ENCODE data around the gene STX8.

Gene STX8

GRCh38 chr17:9468937-9469336, 106.7 kb downstream of the STX8 start:
- Histone ChIP-seq H3K18ac (ENCODE audit: low read length) (no peak overlapping the region), H2BK15ac (ENCODE audit: low read length) (no peak overlapping the region), H3K9me3 (replicated peaks in 1 of 2; ENCODE audit: control insufficient read depth in 2 of 2, insufficient read depth in 1 of 2, low read depth in 1 of 2, low read length in 2 of 2) (peaks cover 0 to 10% of the 10 kb centered on the region in 2 donors), H2BK120ac (ENCODE audit: low read depth, low read length) (no peak overlapping the region), H4K91ac (ENCODE audit: low read depth, low read length, poor library complexity) (no peak overlapping the region), H3K79me1 (ENCODE audit: low read depth, low read length) (no peaks in the 10 kb centered on the region), H3K27ac (replicated peaks; ENCODE audit: low read length) (no peak overlapping the region), H3K23ac (ENCODE audit: low read depth, low read length, poor library complexity) (no peak overlapping the region), H3K27me3 (ENCODE audit: control insufficient read depth in 3 of 3, insufficient read depth in 3 of 3, low read depth in 1 of 3, low read length in 3 of 3) (no peaks in the 10 kb centered on the region), H3K4me2 (ENCODE audit: insufficient read depth, low read length, poor library complexity, severe bottlenecking) (no peak overlapping the region), H3K9ac (ENCODE audit: low read depth, low read length, poor library complexity) (no peak overlapping the region), H4K8ac (ENCODE audit: low read depth, low read length) (no peak overlapping the region), H3K4me3 (ENCODE audit: low read length in 2 of 2) (no peak overlapping the region), H2AK5ac (ENCODE audit: low read depth, low read length) (no peak overlapping the region), H3K4ac (ENCODE audit: low read length) (no peak overlapping the region), H2BK5ac (ENCODE audit: low read length) (no peak overlapping the region), H2AFZ (ENCODE audit: low read length) (no peak overlapping the region), H3K36me3 (replicated peaks in 1 of 2; ENCODE audit: control insufficient read depth in 2 of 2, insufficient read depth in 2 of 2, low read length in 2 of 2) (no peaks in the 10 kb centered on the region), H2BK12ac (ENCODE audit: low read length) (no peak overlapping the region), H3K4me1 (ENCODE audit: control insufficient read depth in 2 of 2, insufficient read depth in 1 of 2, low read depth in 1 of 2, low read length in 2 of 2) (peaks cover 0 to 4% of the 10 kb centered on the region in 2 donors), H3K14ac (ENCODE audit: low read length) (no peak overlapping the region)
- no CpG with 5 or more reads among the region's 4 CpGs for WGBS, 2 donors (ENCODE audit: extremely low coverage in 2 of 2, insufficient read length in 2 of 2, insufficient replicate concordance in 1 of 2)
- DNase-seq (ENCODE audit: low spot score), result no peak

- Histone ChIP-seq H3K4me1 (ENCODE audit: control insufficient read depth in 2 of 2, insufficient read depth in 1 of 2, low read depth in 1 of 2, low read length in 2 of 2) (no peaks in the 10 kb centered on the region), H2AFZ (ENCODE audit: low read length) (no peak overlapping the region), H3K9ac (ENCODE audit: low read depth, low read length, poor library complexity) (no peak overlapping the region), H2AK5ac (ENCODE audit: low read depth, low read length) (no peak overlapping the region), H2BK15ac (ENCODE audit: low read length) (no peak overlapping the region), H3K4me3 (ENCODE audit: low read length in 2 of 2) (no peak overlapping the region), H3K18ac (ENCODE audit: low read length) (no peak overlapping the region), H3K4ac (ENCODE audit: low read length) (no peak overlapping the region), H3K79me1 (ENCODE audit: low read depth, low read length) (no peaks in the 10 kb centered on the region), H3K27ac (replicated peaks; ENCODE audit: low read length) (no peak overlapping the region), H2BK5ac (ENCODE audit: low read length) (no peak overlapping the region), H4K91ac (ENCODE audit: low read depth, low read length, poor library complexity) (no peak overlapping the region), H3K23ac (ENCODE audit: low read depth, low read length, poor library complexity) (no peak overlapping the region), H2BK120ac (ENCODE audit: low read depth, low read length) (no peak overlapping the region), H3K4me2 (ENCODE audit: insufficient read depth, low read length, poor library complexity, severe bottlenecking) (no peak overlapping the region), H3K27me3 (ENCODE audit: control insufficient read depth in 3 of 3, insufficient read depth in 3 of 3, low read depth in 1 of 3, low read length in 3 of 3) (no peaks in the 10 kb centered on the region), H3K9me3 (replicated peaks in 1 of 2; ENCODE audit: control insufficient read depth in 2 of 2, insufficient read depth in 1 of 2, low read depth in 1 of 2, low read length in 2 of 2) (peaks cover 0 to 10% of the 10 kb centered on the region in 2 donors), H3K14ac (ENCODE audit: low read length) (no peak overlapping the region), H3K36me3 (replicated peaks in 1 of 2; ENCODE audit: control insufficient read depth in 2 of 2, insufficient read depth in 2 of 2, low read length in 2 of 2) (no peaks in the 10 kb centered on the region), H4K8ac (ENCODE audit: low read depth, low read length) (no peak overlapping the region), H2BK12ac (ENCODE audit: low read length) (no peak overlapping the region)
- no CpG with 5 or more reads among the region's 10 CpGs for WGBS, 2 donors (ENCODE audit: extremely low coverage in 2 of 2, insufficient read length in 2 of 2, insufficient replicate concordance in 1 of 2)
- DNase-seq (ENCODE audit: low spot score), result no peak
Observed at GRCh38 chr17:9468532-9468931, 107.1 kb downstream of the STX8 start.

GRCh38 chr17:9467518-9467917, 108.1 kb downstream of the STX8 start:
- no peak overlapping the region for H3K18ac ChIP-seq (ENCODE audit: low read length)
- H3K36me3 ChIP-seq (replicated peaks in 1 of 2; ENCODE audit: control insufficient read depth in 2 of 2, insufficient read depth in 2 of 2, low read length in 2 of 2), result no peaks in the 10 kb centered on the region
- H2BK12ac ChIP-seq (ENCODE audit: low read length), result no peak overlapping the region
- no peaks in the 10 kb centered on the region for H3K79me1 ChIP-seq (ENCODE audit: low read depth, low read length)
- no peak overlapping the region for H2AFZ ChIP-seq (ENCODE audit: low read length)
- H3K4ac ChIP-seq (ENCODE audit: low read length), result no peak overlapping the region
- H4K8ac ChIP-seq (ENCODE audit: low read depth, low read length), result no peak overlapping the region
- H3K4me3 ChIP-seq (ENCODE audit: low read length in 2 of 2), result no peak overlapping the region
- H3K9me3 ChIP-seq (replicated peaks in 1 of 2; ENCODE audit: control insufficient read depth in 2 of 2, insufficient read depth in 1 of 2, low read depth in 1 of 2, low read length in 2 of 2), result peaks cover 0 to 6% of the 10 kb centered on the region in 2 donors
- H3K14ac ChIP-seq (ENCODE audit: low read length), result no peak overlapping the region
- H3K27ac ChIP-seq (replicated peaks; ENCODE audit: low read length), result no peak overlapping the region
- no peaks in the 10 kb centered on the region for H3K27me3 ChIP-seq (ENCODE audit: control insufficient read depth in 3 of 3, insufficient read depth in 3 of 3, low read depth in 1 of 3, low read length in 3 of 3)
- no peak overlapping the region for H2BK5ac ChIP-seq (ENCODE audit: low read length)
- no CpG with 5 or more reads among the region's 5 CpGs for WGBS, 2 donors (ENCODE audit: extremely low coverage in 2 of 2, insufficient read length in 2 of 2, insufficient replicate concordance in 1 of 2)
- H2BK120ac ChIP-seq (ENCODE audit: low read depth, low read length), result no peak overlapping the region
- no peak overlapping the region for H4K91ac ChIP-seq (ENCODE audit: low read depth, low read length, poor library complexity)
- H2BK15ac ChIP-seq (ENCODE audit: low read length), result no peak overlapping the region
- DNase-seq (ENCODE audit: low spot score), result no peak
- no peak overlapping the region for H3K23ac ChIP-seq (ENCODE audit: low read depth, low read length, poor library complexity)
- no peaks in the 10 kb centered on the region for H3K4me1 ChIP-seq (ENCODE audit: control insufficient read depth in 2 of 2, insufficient read depth in 1 of 2, low read depth in 1 of 2, low read length in 2 of 2)
- H3K9ac ChIP-seq (ENCODE audit: low read depth, low read length, poor library complexity), result no peak overlapping the region
- no peak overlapping the region for H3K4me2 ChIP-seq (ENCODE audit: insufficient read depth, low read length, poor library complexity, severe bottlenecking)
- no peak overlapping the region for H2AK5ac ChIP-seq (ENCODE audit: low read depth, low read length)

GRCh38 chr17:9465210-9465921, 110.3 kb downstream of the STX8 start:
- no peak overlapping the region for H3K9ac ChIP-seq (ENCODE audit: low read depth, low read length, poor library complexity)
- no peaks in the 10 kb centered on the region for H3K27me3 ChIP-seq (ENCODE audit: control insufficient read depth in 3 of 3, insufficient read depth in 3 of 3, low read depth in 1 of 3, low read length in 3 of 3)
- no peaks in the 10 kb centered on the region for H3K9me3 ChIP-seq (replicated peaks in 1 of 2; ENCODE audit: control insufficient read depth in 2 of 2, insufficient read depth in 1 of 2, low read depth in 1 of 2, low read length in 2 of 2)
- H3K36me3 ChIP-seq (replicated peaks in 1 of 2; ENCODE audit: control insufficient read depth in 2 of 2, insufficient read depth in 2 of 2, low read length in 2 of 2), result no peaks in the 10 kb centered on the region
- H2BK5ac ChIP-seq (ENCODE audit: low read length), result no peak overlapping the region
- no peak overlapping the region for H3K4ac ChIP-seq (ENCODE audit: low read length)
- H3K27ac ChIP-seq (replicated peaks; ENCODE audit: low read length), result no peak overlapping the region
- no peak overlapping the region for H3K4me3 ChIP-seq (ENCODE audit: low read length in 2 of 2)
- H2AK5ac ChIP-seq (ENCODE audit: low read depth, low read length), result no peak overlapping the region
- no peak overlapping the region for H4K8ac ChIP-seq (ENCODE audit: low read depth, low read length)
- H3K23ac ChIP-seq (ENCODE audit: low read depth, low read length, poor library complexity), result no peak overlapping the region
- no peak overlapping the region for H3K18ac ChIP-seq (ENCODE audit: low read length)
- no peak overlapping the region for H3K4me2 ChIP-seq (ENCODE audit: insufficient read depth, low read length, poor library complexity, severe bottlenecking)
- DNase-seq (ENCODE audit: low spot score), result no peak
- H4K91ac ChIP-seq (ENCODE audit: low read depth, low read length, poor library complexity), result no peak overlapping the region
- no peak overlapping the region for H2BK12ac ChIP-seq (ENCODE audit: low read length)
- H2BK15ac ChIP-seq (ENCODE audit: low read length), result no peak overlapping the region
- H3K79me1 ChIP-seq (ENCODE audit: low read depth, low read length), result no peaks in the 10 kb centered on the region
- WGBS, 2 donors (ENCODE audit: extremely low coverage in 2 of 2, insufficient read length in 2 of 2, insufficient replicate concordance in 1 of 2), result no CpG with 5 or more reads among the region's 16 CpGs
- no peak overlapping the region for H2BK120ac ChIP-seq (ENCODE audit: low read depth, low read length)
- H2AFZ ChIP-seq (ENCODE audit: low read length), result no peak overlapping the region
- no peaks in the 10 kb centered on the region for H3K4me1 ChIP-seq (ENCODE audit: control insufficient read depth in 2 of 2, insufficient read depth in 1 of 2, low read depth in 1 of 2, low read length in 2 of 2)
- H3K14ac ChIP-seq (ENCODE audit: low read length), result no peak overlapping the region
